ENCODE data around the gene PEDS1. TPM values are rescaled to one million over a fixed set of nuclear protein-coding genes. Genes with fewer than 3 reads are reported as not detected.

Gene PEDS1
- total and polyA plus RNA-seq, 2 of the 8 experiments (the other 6 are each of a cell fraction or from before 2014, with no cell fraction given), result 28.9 to 75.9 TPM

GRCh38 chr20:50199703-50200102 is 46.2 kb upstream of the PEDS1 start (continued):
- TF ChIP-seq KDM4A (IDR thresholded peaks at IDR 0.05; ENCODE audit: low read depth, low read length, severe bottlenecking), result no peak
- no peak for TF ChIP-seq SAP30 (IDR thresholded peaks at IDR 0.05; ENCODE audit: insufficient read depth, insufficient replicate concordance, low read length)
- no peak for TF ChIP-seq SIRT6 (IDR thresholded peaks at IDR 0.05; ENCODE audit: low read length)
- TF ChIP-seq CREB1 (IDR thresholded peaks at IDR 0.05), result no peak
- no peak for TF ChIP-seq EGR1 (IDR thresholded peaks at IDR 0.05; ENCODE audit: borderline replicate concordance, low read depth, low read length)
- TF ChIP-seq JUND (IDR thresholded peaks at IDR 0.05; ENCODE audit: low read length), result no peak
- TF ChIP-seq CHD1 (IDR thresholded peaks at IDR 0.05; ENCODE audit: low read depth, low read length), result no peak
- peak in 1 of 2 experiments; percentile 99; a peak in 2 of 4 replicates for TF ChIP-seq HDAC2 (IDR thresholded peaks at IDR 0.05; ENCODE audit: borderline replicate concordance in 1 of 2, low read depth in 2 of 2, low read length in 2 of 2)
- peak; percentile 59 for TF ChIP-seq CTBP2 (IDR thresholded peaks at IDR 0.05; ENCODE audit: borderline replicate concordance, insufficient read depth, insufficient read length, low read length)
- TF ChIP-seq TCF12 (IDR thresholded peaks at IDR 0.05; ENCODE audit: low read depth, low read length), result 0 out of 2 replicates have a peak, but pooled peaks have one; percentile 25
- no peak for TF ChIP-seq SIX5 (IDR thresholded peaks at IDR 0.05; ENCODE audit: low read depth, low read length)
- no peak for TF ChIP-seq RNF2 (IDR thresholded peaks at IDR 0.05; ENCODE audit: borderline replicate concordance, low read depth, low read length, missing control alignments, poor library complexity, severe bottlenecking)
- peak; percentile 88 for TF ChIP-seq MAX (IDR thresholded peaks at IDR 0.05)
- peak; percentile 51 for TF ChIP-seq NANOG (IDR thresholded peaks at IDR 0.05; ENCODE audit: insufficient read depth, low read depth, low read length, poor library complexity, severe bottlenecking)
- 0 out of 2 replicates have a peak, but pooled peaks have one; percentile 3 for TF ChIP-seq POU5F1 (IDR thresholded peaks at IDR 0.05; ENCODE audit: low read depth, low read length)
- TF ChIP-seq ZNF274 (IDR thresholded peaks at IDR 0.05; ENCODE audit: borderline replicate concordance, extremely low read depth, low read length), result no peak
- TF ChIP-seq GTF2F1 (IDR thresholded peaks at IDR 0.05; ENCODE audit: borderline replicate concordance, low read depth, low read length), result no peak
- TF ChIP-seq TAF7 (optimal IDR thresholded peaks at IDR 0.05; ENCODE audit: borderline replicate concordance, low read depth, low read length), result no peak
